LNCaP clone FGC (cell line): ENCODE results near the gene LSM14B.

Source experiments
- DNase-seq: peaks from one replicate; pipeline ENCODE4 v3.0.0-alpha.2; 2011; ENCODE audit warnings: low read depth
- H3K4me3 ChIP-seq: 2 replicates; pipeline ENCODE4 v1.5.1; 2011; ENCODE audit warnings: mild to moderate bottlenecking, low read depth, low read length, control low read depth
- TF ChIP-seq, protein P1 (sequence below): IDR thresholded peaks from 2 replicates; pipeline ENCODE4 v1.5.1; 2012; ENCODE audit warnings: mild to moderate bottlenecking; ENCODE audit not compliant: control insufficient read depth, insufficient read depth; ENCODE audit errors: extremely low read depth

Gene LSM14B

GRCh38 chr20:62101078-62101477 is 21.2 kb upstream of the LSM14B start:
- TF ChIP-seq, protein P1, sequence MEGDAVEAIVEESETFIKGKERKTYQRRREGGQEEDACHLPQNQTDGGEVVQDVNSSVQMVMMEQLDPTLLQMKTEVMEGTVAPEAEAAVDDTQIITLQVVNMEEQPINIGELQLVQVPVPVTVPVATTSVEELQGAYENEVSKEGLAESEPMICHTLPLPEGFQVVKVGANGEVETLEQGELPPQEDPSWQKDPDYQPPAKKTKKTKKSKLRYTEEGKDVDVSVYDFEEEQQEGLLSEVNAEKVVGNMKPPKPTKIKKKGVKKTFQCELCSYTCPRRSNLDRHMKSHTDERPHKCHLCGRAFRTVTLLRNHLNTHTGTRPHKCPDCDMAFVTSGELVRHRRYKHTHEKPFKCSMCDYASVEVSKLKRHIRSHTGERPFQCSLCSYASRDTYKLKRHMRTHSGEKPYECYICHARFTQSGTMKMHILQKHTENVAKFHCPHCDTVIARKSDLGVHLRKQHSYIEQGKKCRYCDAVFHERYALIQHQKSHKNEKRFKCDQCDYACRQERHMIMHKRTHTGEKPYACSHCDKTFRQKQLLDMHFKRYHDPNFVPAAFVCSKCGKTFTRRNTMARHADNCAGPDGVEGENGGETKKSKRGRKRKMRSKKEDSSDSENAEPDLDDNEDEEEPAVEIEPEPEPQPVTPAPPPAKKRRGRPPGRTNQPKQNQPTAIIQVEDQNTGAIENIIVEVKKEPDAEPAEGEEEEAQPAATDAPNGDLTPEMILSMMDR = no peak
- no peak for DNase-seq

GRCh38 chr20:62103508-62104233 is 18.6 kb upstream of the LSM14B start:
- H3K4me3 ChIP-seq = no peak overlapping the region
- TF ChIP-seq, protein P1 = no peak
- DNase-seq = no peak

More at GRCh38 chr20:62101078-62101477, 21.2 kb upstream of the LSM14B start:
- no peak overlapping the region for H3K4me3 ChIP-seq

DNA sequence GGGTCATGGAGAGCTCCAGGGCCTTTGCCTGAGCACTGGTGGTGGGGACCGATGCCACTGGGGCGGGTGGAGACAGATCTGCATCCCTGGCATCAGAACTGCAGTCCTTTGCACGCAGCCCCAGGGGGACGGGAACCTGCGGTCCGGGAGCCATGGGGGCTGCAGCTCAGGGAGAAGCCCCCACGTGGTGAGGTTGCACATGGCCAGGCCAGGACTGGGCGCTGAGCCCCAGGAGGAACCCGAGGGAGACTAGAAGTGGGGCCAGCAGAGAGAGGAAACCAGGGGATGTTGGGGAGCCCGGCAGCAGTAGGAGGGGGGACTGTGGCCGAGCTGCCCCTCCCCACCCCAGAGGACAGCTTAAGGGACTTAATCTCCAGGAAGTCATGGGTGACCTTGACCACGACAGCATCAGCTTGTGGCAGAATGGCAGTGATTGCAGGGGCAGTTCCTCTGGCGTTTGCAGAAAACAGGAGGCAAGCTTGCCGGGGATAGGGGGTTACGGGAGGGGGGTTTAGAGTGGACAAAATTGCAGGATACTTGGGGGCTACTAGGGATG is 18.0 kb upstream of the LSM14B start:
- no peak for DNase-seq
- no peak overlapping the region for H3K4me3 ChIP-seq
- TF ChIP-seq, protein P1 = no peak

GRCh38 chr20:62104791-62105345 is 17.4 kb upstream of the LSM14B start:
- DNase-seq = peak; percentile 76
- H3K4me3 ChIP-seq = no peak overlapping the region
- TF ChIP-seq, protein P1 = no peak

GRCh38 chr20:62105592-62105991 is 16.7 kb upstream of the LSM14B start:
- no peak for DNase-seq
- TF ChIP-seq, protein P1 = no peak
- H3K4me3 ChIP-seq = no peak overlapping the region

DNA sequence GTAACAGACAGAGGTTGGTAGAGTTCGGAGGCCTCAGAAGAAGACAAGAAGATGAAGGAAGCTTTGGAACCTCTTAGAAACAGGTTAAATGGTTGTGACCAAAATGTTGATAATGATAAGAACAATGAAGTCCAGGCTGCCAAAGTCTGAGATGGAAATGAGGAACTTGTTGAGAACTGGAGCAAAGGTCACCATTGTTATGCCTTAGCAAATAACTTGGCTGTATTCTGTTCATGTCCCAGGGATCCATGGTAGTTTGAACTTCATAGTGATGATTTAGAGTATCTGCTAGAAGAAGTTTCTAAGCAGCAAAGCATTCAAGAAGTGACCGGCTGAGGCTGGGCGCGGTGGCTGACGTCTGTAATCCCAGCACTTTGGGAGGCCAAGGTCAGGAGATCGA is 11.1 kb upstream of the LSM14B start:
- DNase-seq = no peak
- no peak overlapping the region for H3K4me3 ChIP-seq
- TF ChIP-seq, protein P1 = no peak
